GM10847 (cell line): Measurements from ENCODE around the gene SPSB3.

ENCODE experiments used
- POLR2A ChIP-seq: IDR thresholded peaks from 2 replicates; pipeline ENCODE4 v1.6.1; 2011; ENCODE audit not compliant: insufficient read length; ENCODE audit errors: extremely low read depth

The SPSB3 gene

GRCh38 chr16:1746693-1747195 is 35.6 kb downstream of the SPSB3 start:
- no peak for TF ChIP-seq POLR2A

- no peak for TF ChIP-seq POLR2A
These were observed 36.3 kb downstream of the SPSB3 start for GRCh38 chr16:1745900-1746692.

- TF ChIP-seq POLR2A = no peak
These were observed 37.0 kb downstream of the SPSB3 start for GRCh38 chr16:1745181-1745899.

GRCh38 chr16:1744338-1744840 is 38.0 kb downstream of the SPSB3 start:
- no peak for TF ChIP-seq POLR2A

- TF ChIP-seq POLR2A = no peak
These were observed 38.7 kb downstream of the SPSB3 start for GRCh38 chr16:1743376-1744337.

GRCh38 chr16:1741553-1742165 is 40.7 kb downstream of the SPSB3 start:
- TF ChIP-seq POLR2A = no peak

- TF ChIP-seq POLR2A = no peak
These were observed 41.4 kb downstream of the SPSB3 start for GRCh38 chr16:1740781-1741490.

GRCh38 chr16:1740234-1740633 is 42.1 kb downstream of the SPSB3 start:
- TF ChIP-seq POLR2A = no peak

GRCh38 chr16:1734816-1735215 is 47.6 kb downstream of the SPSB3 start:
- no peak for TF ChIP-seq POLR2A

GRCh38 chr16:1734123-1734522 is 48.2 kb downstream of the SPSB3 start:
- TF ChIP-seq POLR2A = no peak

- no peak for TF ChIP-seq POLR2A
These were observed 50.3 kb downstream of the SPSB3 start for GRCh38 chr16:1732071-1732470.

GRCh38 chr16:1731603-1732002 is 50.8 kb downstream of the SPSB3 start:
- no peak for TF ChIP-seq POLR2A

- no peak for TF ChIP-seq POLR2A
These were observed 51.3 kb downstream of the SPSB3 start for GRCh38 chr16:1731073-1731472.

- no peak for TF ChIP-seq POLR2A
These were observed 52.9 kb downstream of the SPSB3 start for GRCh38 chr16:1729445-1729844.
